SK-N-SH treated with all-trans-retinoic acid at 6 μM for 48 hours (cell line): ENCODE results near the gene SPATA18.
A peak's percentile ranks its signal among the peaks of the same experiment; 100 is the strongest.

Source experiments
- ATAC-seq: fragments of 200-7000 bp; cut with Tn5 transposase; 3 replicates; pipeline ENCODE4 v1.9.1; 2020; ENCODE audit warnings: mild to moderate bottlenecking, moderate library complexity
- BACH2 ChIP-seq: fragments of 250-450 bp; sonication (Bioruptor Pico); IDR thresholded peaks from 2 replicates; pipeline ENCODE4 v1.9.0; 2021; ENCODE audit warnings: mild to moderate bottlenecking, borderline replicate concordance
- ESRRG ChIP-seq: fragments of 250-450 bp; sonication (Bioruptor Pico); IDR thresholded peaks from 2 replicates; pipeline ENCODE4 v1.6.1; 2021; ENCODE audit warnings: mild to moderate bottlenecking
- GLIS3 ChIP-seq: fragments of 250-450 bp; sonication (Bioruptor Pico); IDR thresholded peaks from 2 replicates; pipeline ENCODE4 v1.5.0; 2020; ENCODE audit warnings: mild to moderate bottlenecking, moderate library complexity
- ISL1 ChIP-seq: fragments of 250-450 bp; sonication (Bioruptor Pico); IDR thresholded peaks from 2 replicates; pipeline ENCODE4 v2.1.2; 2022; ENCODE audit warnings: mild to moderate bottlenecking, moderate library complexity
- PPARA ChIP-seq: fragments of 250-450 bp; sonication (Bioruptor Pico); IDR thresholded peaks from 2 replicates; pipeline ENCODE4 v1.5.0; 2020; ENCODE audit warnings: mild to moderate bottlenecking, borderline replicate concordance
- RARB ChIP-seq: fragments of 250-450 bp; sonication (Bioruptor Pico); IDR thresholded peaks from 2 replicates; pipeline ENCODE4 v1.8.0; 2021; ENCODE audit warnings: mild to moderate bottlenecking, moderate library complexity
- SNAI2 ChIP-seq: fragments of 250-450 bp; sonication (Bioruptor Pico); IDR thresholded peaks from 2 replicates; pipeline ENCODE4 v1.5.0; 2020; ENCODE audit warnings: mild to moderate bottlenecking, moderate library complexity
- TCF4 ChIP-seq: fragments of 250-450 bp; sonication (Bioruptor Pico); IDR thresholded peaks from 2 replicates; pipeline ENCODE4 v1.8.0; 2021; ENCODE audit warnings: mild to moderate bottlenecking, moderate library complexity, borderline replicate concordance
- TOX ChIP-seq: fragments of 250-450 bp; sonication (Bioruptor Pico); IDR thresholded peaks from 2 replicates; pipeline ENCODE4 v1.8.0; 2021; ENCODE audit warnings: mild to moderate bottlenecking, moderate library complexity, borderline replicate concordance
- ZC3H10 ChIP-seq: fragments of 250-450 bp; sonication (Bioruptor Pico); IDR thresholded peaks from 2 replicates; pipeline ENCODE4 v1.5.1; 2021; ENCODE audit warnings: mild to moderate bottlenecking, moderate library complexity
- ZFP3 ChIP-seq: fragments of 250-450 bp; sonication (Bioruptor Pico); IDR thresholded peaks from 2 replicates; pipeline ENCODE4 v1.5.0; 2020; ENCODE audit warnings: mild to moderate bottlenecking, moderate library complexity
- ZFP30 ChIP-seq: fragments of 450-650 bp; formaldehyde crosslinking; IDR thresholded peaks from 2 replicates; pipeline ENCODE4 v1.5.0; 2022; ENCODE audit warnings: mild to moderate bottlenecking, moderate library complexity
- ZNF565 ChIP-seq: fragments of 450-650 bp; formaldehyde crosslinking; conservative IDR thresholded peaks from 2 replicates; pipeline ENCODE4 v1.5.0; 2020; ENCODE audit warnings: low read depth, mild to moderate bottlenecking, moderate library complexity
- ZNF70 ChIP-seq: fragments of 450-650 bp; formaldehyde crosslinking; IDR thresholded peaks from 2 replicates; pipeline ENCODE4 v1.5.0; 2020; ENCODE audit warnings: mild to moderate bottlenecking, moderate library complexity
- ZNF8 ChIP-seq: fragments of 450-650 bp; formaldehyde crosslinking; IDR thresholded peaks from 2 replicates; pipeline ENCODE4 v1.5.0; 2020; ENCODE audit warnings: mild to moderate bottlenecking, moderate library complexity
- TF ChIP-seq, protein P1 (sequence below): fragments of 250-450 bp; sonication (Bioruptor Pico); IDR thresholded peaks from 2 replicates; pipeline ENCODE4 v1.5.0; 2020; ENCODE audit warnings: mild to moderate bottlenecking, moderate library complexity
- TF ChIP-seq, protein P2 (sequence below): fragments of 250-450 bp; sonication (Bioruptor Pico); IDR thresholded peaks from 2 replicates; pipeline ENCODE4 v1.5.1; 2020; ENCODE audit warnings: low read depth, mild to moderate bottlenecking, moderate library complexity
- TF ChIP-seq, protein P3 (sequence below): fragments of 250-450 bp; sonication (Bioruptor Pico); IDR thresholded peaks from 2 replicates; pipeline ENCODE4 v1.5.1; 2021; ENCODE audit warnings: mild to moderate bottlenecking, moderate library complexity
- TF ChIP-seq, protein P4 (sequence below): fragments of 250-450 bp; sonication (Bioruptor Pico); IDR thresholded peaks from 2 replicates; pipeline ENCODE4 v1.8.0; 2020; ENCODE audit warnings: mild to moderate bottlenecking, moderate library complexity, borderline replicate concordance
- TF ChIP-seq, protein P5 (sequence below): fragments of 250-450 bp; sonication (Bioruptor Pico); IDR thresholded peaks from 2 replicates; pipeline ENCODE4 v1.8.0; 2021; ENCODE audit warnings: low read depth, mild to moderate bottlenecking, moderate library complexity, borderline replicate concordance

The SPATA18 gene

DNA sequence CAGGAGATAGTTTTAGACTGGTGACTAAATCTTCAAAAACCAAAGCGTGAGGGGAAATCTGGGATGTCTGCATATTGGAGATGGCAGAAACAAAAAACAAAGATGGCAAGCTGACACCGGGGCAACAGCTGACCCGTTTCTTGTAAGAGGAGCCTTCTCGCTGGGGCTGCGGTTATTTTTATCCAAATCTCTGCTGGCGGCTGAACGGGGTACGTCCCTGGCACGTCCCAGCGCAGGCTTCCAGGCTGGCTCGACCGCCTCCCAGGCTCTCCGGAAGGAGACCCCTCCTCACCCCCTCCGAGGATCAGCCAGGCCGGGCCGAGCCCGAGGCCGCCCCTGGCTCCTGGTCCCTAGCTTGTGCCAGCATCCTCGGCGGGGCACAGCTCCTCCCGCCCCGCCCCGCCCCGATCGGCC lies 13.4 kb upstream of the SPATA18 start:
- TF ChIP-seq ZNF8 (CRISPR knock-in tag) (no peak), PPARA (CRISPR knock-in tag) (no peak), ZFP3 (CRISPR knock-in tag) (no peak), GLIS3 (CRISPR knock-in tag) (no peak), TOX (no peak), TCF4 (CRISPR knock-in tag) (no peak), RARB (CRISPR knock-in tag) (no peak), ZC3H10 (CRISPR knock-in tag) (no peak), ZFP30 (CRISPR knock-in tag) (no peak), BACH2 (CRISPR knock-in tag) (no peak), SNAI2 (no peak), ESRRG (CRISPR knock-in tag) (no peak)
- TF ChIP-seq, protein P1, sequence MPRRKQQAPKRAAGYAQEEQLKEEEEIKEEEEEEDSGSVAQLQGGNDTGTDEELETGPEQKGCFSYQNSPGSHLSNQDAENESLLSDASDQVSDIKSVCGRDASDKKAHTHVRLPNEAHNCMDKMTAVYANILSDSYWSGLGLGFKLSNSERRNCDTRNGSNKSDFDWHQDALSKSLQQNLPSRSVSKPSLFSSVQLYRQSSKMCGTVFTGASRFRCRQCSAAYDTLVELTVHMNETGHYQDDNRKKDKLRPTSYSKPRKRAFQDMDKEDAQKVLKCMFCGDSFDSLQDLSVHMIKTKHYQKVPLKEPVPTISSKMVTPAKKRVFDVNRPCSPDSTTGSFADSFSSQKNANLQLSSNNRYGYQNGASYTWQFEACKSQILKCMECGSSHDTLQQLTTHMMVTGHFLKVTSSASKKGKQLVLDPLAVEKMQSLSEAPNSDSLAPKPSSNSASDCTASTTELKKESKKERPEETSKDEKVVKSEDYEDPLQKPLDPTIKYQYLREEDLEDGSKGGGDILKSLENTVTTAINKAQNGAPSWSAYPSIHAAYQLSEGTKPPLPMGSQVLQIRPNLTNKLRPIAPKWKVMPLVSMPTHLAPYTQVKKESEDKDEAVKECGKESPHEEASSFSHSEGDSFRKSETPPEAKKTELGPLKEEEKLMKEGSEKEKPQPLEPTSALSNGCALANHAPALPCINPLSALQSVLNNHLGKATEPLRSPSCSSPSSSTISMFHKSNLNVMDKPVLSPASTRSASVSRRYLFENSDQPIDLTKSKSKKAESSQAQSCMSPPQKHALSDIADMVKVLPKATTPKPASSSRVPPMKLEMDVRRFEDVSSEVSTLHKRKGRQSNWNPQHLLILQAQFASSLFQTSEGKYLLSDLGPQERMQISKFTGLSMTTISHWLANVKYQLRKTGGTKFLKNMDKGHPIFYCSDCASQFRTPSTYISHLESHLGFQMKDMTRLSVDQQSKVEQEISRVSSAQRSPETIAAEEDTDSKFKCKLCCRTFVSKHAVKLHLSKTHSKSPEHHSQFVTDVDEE (CRISPR knock-in tag) = no peak
- TF ChIP-seq, protein P2, sequence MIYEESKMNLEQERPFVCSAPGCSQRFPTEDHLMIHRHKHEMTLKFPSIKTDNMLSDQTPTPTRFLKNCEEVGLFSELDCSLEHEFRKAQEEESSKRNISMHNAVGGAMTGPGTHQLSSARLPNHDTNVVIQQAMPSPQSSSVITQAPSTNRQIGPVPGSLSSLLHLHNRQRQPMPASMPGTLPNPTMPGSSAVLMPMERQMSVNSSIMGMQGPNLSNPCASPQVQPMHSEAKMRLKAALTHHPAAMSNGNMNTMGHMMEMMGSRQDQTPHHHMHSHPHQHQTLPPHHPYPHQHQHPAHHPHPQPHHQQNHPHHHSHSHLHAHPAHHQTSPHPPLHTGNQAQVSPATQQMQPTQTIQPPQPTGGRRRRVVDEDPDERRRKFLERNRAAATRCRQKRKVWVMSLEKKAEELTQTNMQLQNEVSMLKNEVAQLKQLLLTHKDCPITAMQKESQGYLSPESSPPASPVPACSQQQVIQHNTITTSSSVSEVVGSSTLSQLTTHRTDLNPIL = no peak
- TF ChIP-seq, protein P3, sequence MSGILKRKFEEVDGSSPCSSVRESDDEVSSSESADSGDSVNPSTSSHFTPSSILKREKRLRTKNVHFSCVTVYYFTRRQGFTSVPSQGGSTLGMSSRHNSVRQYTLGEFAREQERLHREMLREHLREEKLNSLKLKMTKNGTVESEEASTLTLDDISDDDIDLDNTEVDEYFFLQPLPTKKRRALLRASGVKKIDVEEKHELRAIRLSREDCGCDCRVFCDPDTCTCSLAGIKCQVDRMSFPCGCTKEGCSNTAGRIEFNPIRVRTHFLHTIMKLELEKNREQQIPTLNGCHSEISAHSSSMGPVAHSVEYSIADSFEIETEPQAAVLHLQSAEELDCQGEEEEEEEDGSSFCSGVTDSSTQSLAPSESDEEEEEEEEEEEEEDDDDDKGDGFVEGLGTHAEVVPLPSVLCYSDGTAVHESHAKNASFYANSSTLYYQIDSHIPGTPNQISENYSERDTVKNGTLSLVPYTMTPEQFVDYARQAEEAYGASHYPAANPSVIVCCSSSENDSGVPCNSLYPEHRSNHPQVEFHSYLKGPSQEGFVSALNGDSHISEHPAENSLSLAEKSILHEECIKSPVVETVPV (CRISPR knock-in tag) = no peak
- TF ChIP-seq, all 23 proteins: peak for 0
- ATAC-seq = peak; percentile 79

DNA sequence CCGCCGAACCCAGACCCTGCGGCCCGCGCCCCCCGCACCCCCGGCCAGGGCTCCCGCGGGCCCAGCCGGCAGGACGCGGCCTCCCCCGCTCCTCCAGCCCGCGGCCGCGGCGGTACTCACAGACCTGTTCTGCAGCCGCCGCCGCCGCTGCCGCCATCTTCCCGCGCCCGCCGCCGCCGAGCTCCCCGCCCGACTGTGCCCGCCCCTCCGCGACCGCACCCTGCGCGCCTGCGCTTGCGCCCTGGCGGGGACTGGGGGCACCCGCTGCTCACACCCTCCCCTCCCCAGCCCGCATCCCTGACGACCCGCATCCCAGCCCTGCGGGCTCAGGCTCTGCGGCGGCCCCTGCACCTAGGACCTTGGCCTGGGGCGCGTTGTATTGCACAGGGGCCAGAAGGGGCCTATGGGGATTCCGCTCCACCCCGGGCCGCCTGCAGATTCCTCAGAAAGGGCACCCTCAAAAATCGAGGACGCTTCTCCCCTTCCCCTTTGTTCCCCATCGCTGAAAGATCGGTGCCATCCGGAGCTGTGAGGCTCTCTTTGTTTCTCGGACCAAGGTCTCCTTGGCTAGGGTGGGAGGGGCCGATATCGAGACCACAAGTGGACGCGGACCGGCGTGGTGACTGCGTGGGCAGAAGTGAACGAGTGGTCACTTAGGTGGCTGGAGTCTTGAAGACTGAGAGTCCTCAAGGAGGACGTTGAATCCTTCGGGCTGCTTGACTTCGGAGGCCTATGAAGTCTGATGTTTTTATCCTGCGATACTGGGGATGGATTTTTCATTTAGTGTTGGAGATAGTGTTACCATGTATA lies 12.8 kb upstream of the SPATA18 start, which contains the start of gene SGCB:
SGCB (minus strand) TSS at position 197 of the 810 bp plus-strand sequence; CDS start at position 157, 40 bp downstream.
- ATAC-seq = peak; percentile 92
- no peak for TF ChIP-seq SNAI2
- TF ChIP-seq, all 23 proteins: peak for 0

DNA sequence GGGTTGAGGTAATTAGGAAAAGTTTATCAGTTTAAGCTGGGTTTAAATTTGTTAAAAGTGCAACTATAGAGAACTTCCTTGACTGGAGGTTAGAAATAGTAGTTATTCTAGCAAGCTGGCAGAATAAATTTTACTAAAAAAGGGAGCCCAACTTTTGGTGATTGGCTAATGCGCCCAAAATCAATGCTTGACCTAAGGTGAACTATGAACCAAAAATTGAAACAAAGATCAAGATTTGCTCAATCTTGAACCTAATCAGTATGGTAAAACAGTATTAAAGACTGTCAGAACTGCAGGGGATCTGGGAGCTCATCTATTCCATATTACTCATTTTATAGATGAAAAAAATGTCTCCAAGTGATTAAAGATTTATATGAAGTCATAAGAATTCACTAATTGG lies 6.1 kb upstream of the SPATA18 start:
- no peak for ATAC-seq
- no peak for TF ChIP-seq TCF4 (CRISPR knock-in tag)
- TF ChIP-seq ZFP3 (CRISPR knock-in tag) = no peak
- TF ChIP-seq, protein P2 = no peak
- TF ChIP-seq TOX = no peak
- no peak for TF ChIP-seq ZNF8 (CRISPR knock-in tag)
- no peak for TF ChIP-seq ESRRG (CRISPR knock-in tag)
- no peak for TF ChIP-seq GLIS3 (CRISPR knock-in tag)
- TF ChIP-seq, protein P4, sequence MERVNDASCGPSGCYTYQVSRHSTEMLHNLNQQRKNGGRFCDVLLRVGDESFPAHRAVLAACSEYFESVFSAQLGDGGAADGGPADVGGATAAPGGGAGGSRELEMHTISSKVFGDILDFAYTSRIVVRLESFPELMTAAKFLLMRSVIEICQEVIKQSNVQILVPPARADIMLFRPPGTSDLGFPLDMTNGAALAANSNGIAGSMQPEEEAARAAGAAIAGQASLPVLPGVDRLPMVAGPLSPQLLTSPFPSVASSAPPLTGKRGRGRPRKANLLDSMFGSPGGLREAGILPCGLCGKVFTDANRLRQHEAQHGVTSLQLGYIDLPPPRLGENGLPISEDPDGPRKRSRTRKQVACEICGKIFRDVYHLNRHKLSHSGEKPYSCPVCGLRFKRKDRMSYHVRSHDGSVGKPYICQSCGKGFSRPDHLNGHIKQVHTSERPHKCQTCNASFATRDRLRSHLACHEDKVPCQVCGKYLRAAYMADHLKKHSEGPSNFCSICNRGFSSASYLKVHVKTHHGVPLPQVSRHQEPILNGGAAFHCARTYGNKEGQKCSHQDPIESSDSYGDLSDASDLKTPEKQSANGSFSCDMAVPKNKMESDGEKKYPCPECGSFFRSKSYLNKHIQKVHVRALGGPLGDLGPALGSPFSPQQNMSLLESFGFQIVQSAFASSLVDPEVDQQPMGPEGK (CRISPR knock-in tag) = no peak
- TF ChIP-seq ZC3H10 (CRISPR knock-in tag) = no peak
- TF ChIP-seq ZNF565 (CRISPR knock-in tag) = no peak
- no peak for TF ChIP-seq PPARA (CRISPR knock-in tag)
- TF ChIP-seq, protein P3 (CRISPR knock-in tag) = no peak
- TF ChIP-seq ISL1 (CRISPR knock-in tag) = no peak
- no peak for TF ChIP-seq ZNF70
- TF ChIP-seq, protein P5, sequence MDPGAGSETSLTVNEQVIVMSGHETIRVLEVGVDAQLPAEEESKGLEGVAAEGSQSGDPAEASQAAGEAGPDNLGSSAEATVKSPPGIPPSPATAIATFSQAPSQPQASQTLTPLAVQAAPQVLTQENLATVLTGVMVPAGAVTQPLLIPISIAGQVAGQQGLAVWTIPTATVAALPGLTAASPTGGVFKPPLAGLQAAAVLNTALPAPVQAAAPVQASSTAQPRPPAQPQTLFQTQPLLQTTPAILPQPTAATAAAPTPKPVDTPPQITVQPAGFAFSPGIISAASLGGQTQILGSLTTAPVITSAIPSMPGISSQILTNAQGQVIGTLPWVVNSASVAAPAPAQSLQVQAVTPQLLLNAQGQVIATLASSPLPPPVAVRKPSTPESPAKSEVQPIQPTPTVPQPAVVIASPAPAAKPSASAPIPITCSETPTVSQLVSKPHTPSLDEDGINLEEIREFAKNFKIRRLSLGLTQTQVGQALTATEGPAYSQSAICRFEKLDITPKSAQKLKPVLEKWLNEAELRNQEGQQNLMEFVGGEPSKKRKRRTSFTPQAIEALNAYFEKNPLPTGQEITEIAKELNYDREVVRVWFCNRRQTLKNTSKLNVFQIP (CRISPR knock-in tag) = no peak
